ENCODE data around the gene TSKU.
"Not testable (repeated sequence)": the region's sequence is repeated elsewhere in the genome, so short reads cannot be mapped to it uniquely, and the experiment has no call there.

TSKU gene

GRCh38 chr11:76783294-76783895 is at the start of gene TSKU:
Gene TSKU (plus strand): TSS chr11:76783356. CDS start chr11:76795617, 12,261 bp downstream.
- H3K4me3 ChIP-seq (ENCODE audit: low read depth, low read length), result no peak within 1 kb of the TSS
- TF ChIP-seq CTCF (IDR thresholded peaks at IDR 0.05; ENCODE audit: borderline replicate concordance, insufficient read depth, low read depth, low read length), result no peak

- H3K4me3 ChIP-seq (ENCODE audit: low read depth, low read length), result not testable (repeated sequence)
- TF ChIP-seq CTCF (IDR thresholded peaks at IDR 0.05; ENCODE audit: borderline replicate concordance, insufficient read depth, low read depth, low read length), result peak; percentile 37; the same call in 1 of the 2 replicates
Observed at GRCh38 chr11:76733906-76734305, 49.2 kb upstream of the TSKU start.

- H3K4me3 ChIP-seq (ENCODE audit: low read depth, low read length), result no peak overlapping the region
Observed at GRCh38 chr11:76734456-76735420, 48.4 kb upstream of the TSKU start.

GRCh38 chr11:76735841-76736240 is 47.3 kb upstream of the TSKU start:
- TF ChIP-seq CTCF (IDR thresholded peaks at IDR 0.05; ENCODE audit: borderline replicate concordance, insufficient read depth, low read depth, low read length), result no peak
- no peak overlapping the region for H3K4me3 ChIP-seq (ENCODE audit: low read depth, low read length)

More at GRCh38 chr11:76734456-76735420, 48.4 kb upstream of the TSKU start:
- no peak for TF ChIP-seq CTCF (IDR thresholded peaks at IDR 0.05; ENCODE audit: borderline replicate concordance, insufficient read depth, low read depth, low read length)

- H3K4me3 ChIP-seq (ENCODE audit: low read depth, low read length), result no peak overlapping the region
- no peak for TF ChIP-seq CTCF (IDR thresholded peaks at IDR 0.05; ENCODE audit: borderline replicate concordance, insufficient read depth, low read depth, low read length)
Observed at GRCh38 chr11:76736266-76736665, 46.9 kb upstream of the TSKU start.

- TF ChIP-seq CTCF (IDR thresholded peaks at IDR 0.05; ENCODE audit: borderline replicate concordance, insufficient read depth, low read depth, low read length), result no peak
- H3K4me3 ChIP-seq (ENCODE audit: low read depth, low read length), result no peak overlapping the region
Observed at GRCh38 chr11:76736773-76737495, 46.2 kb upstream of the TSKU start.
